ENCODE measurements around the gene TMEM273.

Gene TMEM273

GRCh38 chr10:49204119-49204518, 15.9 kb upstream of the TMEM273 start:
- ATAC-seq: no peak
- no peak for TF ChIP-seq ZFP3 (CRISPR knock-in tag; IDR thresholded peaks at IDR 0.05)
- TF ChIP-seq ZNF70 (CRISPR knock-in tag; IDR thresholded peaks at IDR 0.05): no peak
- TF ChIP-seq RARB (CRISPR knock-in tag; IDR thresholded peaks at IDR 0.05): no peak
- no peak for TF ChIP-seq CREB5 (CRISPR knock-in tag; IDR thresholded peaks at IDR 0.05; ENCODE audit: low read depth)
- TF ChIP-seq ARNTL (CRISPR knock-in tag; IDR thresholded peaks at IDR 0.05; ENCODE audit: borderline replicate concordance, low read depth): no peak
- no peak for TF ChIP-seq ZC3H10 (CRISPR knock-in tag; IDR thresholded peaks at IDR 0.05)
- TF ChIP-seq ZFP30 (CRISPR knock-in tag; IDR thresholded peaks at IDR 0.05): no peak
- no peak for TF ChIP-seq PATZ1 (CRISPR knock-in tag; IDR thresholded peaks at IDR 0.05; ENCODE audit: borderline replicate concordance)
- no peak for TF ChIP-seq TOX (CRISPR knock-in tag; IDR thresholded peaks at IDR 0.05; ENCODE audit: borderline replicate concordance)
- TF ChIP-seq TSHZ2 (CRISPR knock-in tag; IDR thresholded peaks at IDR 0.05): no peak
- no peak for TF ChIP-seq POU6F1 (CRISPR knock-in tag; IDR thresholded peaks at IDR 0.05; ENCODE audit: borderline replicate concordance, low read depth)
- TF ChIP-seq PPARA (CRISPR knock-in tag; IDR thresholded peaks at IDR 0.05; ENCODE audit: borderline replicate concordance): no peak
- TF ChIP-seq GLIS3 (CRISPR knock-in tag; IDR thresholded peaks at IDR 0.05): no peak
- no peak for TF ChIP-seq BACH2 (CRISPR knock-in tag; IDR thresholded peaks at IDR 0.05; ENCODE audit: borderline replicate concordance)
- TF ChIP-seq SNAI2 (CRISPR knock-in tag; IDR thresholded peaks at IDR 0.05): no peak
- no peak for TF ChIP-seq ESRRG (CRISPR knock-in tag; IDR thresholded peaks at IDR 0.05)

- TF ChIP-seq TSHZ2 (CRISPR knock-in tag; IDR thresholded peaks at IDR 0.05) (no peak), ZC3H10 (CRISPR knock-in tag; IDR thresholded peaks at IDR 0.05) (no peak), CSRNP3 (CRISPR knock-in tag; IDR thresholded peaks at IDR 0.05) (no peak), ARNTL (CRISPR knock-in tag; IDR thresholded peaks at IDR 0.05; ENCODE audit: borderline replicate concordance, low read depth) (no peak), ZNF70 (CRISPR knock-in tag; IDR thresholded peaks at IDR 0.05) (no peak), ZFP30 (CRISPR knock-in tag; IDR thresholded peaks at IDR 0.05) (no peak), ZFP3 (CRISPR knock-in tag; IDR thresholded peaks at IDR 0.05) (no peak)
- no peak for ATAC-seq
Measured at GRCh38 chr10:49202266-49202665, 14.1 kb upstream of the TMEM273 start.

GRCh38 chr10:49200854-49201253, 12.7 kb upstream of the TMEM273 start:
- ATAC-seq: no peak
- TF ChIP-seq OSR1 (CRISPR knock-in tag; IDR thresholded peaks at IDR 0.05) (no peak), TSHZ2 (CRISPR knock-in tag; IDR thresholded peaks at IDR 0.05) (no peak)

Measured in SK-N-SH treated with all-trans-retinoic acid at 6 μM for 48 hours (cell line).